GM11168 (cell line): ENCODE results near the gene SSB.
"Not testable (repeated sequence)": the region's sequence is repeated elsewhere in the genome, so short reads cannot be mapped to it uniquely, and the experiment has no call there.

Experiments
- in situ Hi-C: fragments of 300-500 bp; cut with MboI; formaldehyde crosslinking; loops from one replicate; pipeline ENCODE4 v1.12.0; 2022; ENCODE audit warnings: low sequenced_read_pairs; ENCODE audit not compliant: unreplicated experiment

SSB gene

GRCh38 chr2:169827272-169828140, 28.8 kb downstream of the SSB start, which contains the start of gene UBR3:
Gene UBR3 (plus strand): TSS chr2:169827454. CDS start chr2:169827508, 54 bp downstream.
- in situ Hi-C loops: no loop called here

- in situ Hi-C loops: no loop called here
Measured at GRCh38 chr2:169828141-169828811, 29.6 kb downstream of the SSB start.

GRCh38 chr2:169834401-169834800, 35.7 kb downstream of the SSB start:
- in situ Hi-C loops: no loop called here

GRCh38 chr2:169838743-169839489, 40.2 kb downstream of the SSB start:
- in situ Hi-C loops: no loop called here

- in situ Hi-C loops: no loop called here
Measured at GRCh38 chr2:169839954-169840746, 41.5 kb downstream of the SSB start.

GRCh38 chr2:169840747-169841142, 42.1 kb downstream of the SSB start:
- in situ Hi-C loops: no loop called here

- in situ Hi-C loops: not testable (repeated sequence)
Measured at GRCh38 chr2:169841625-169842024, 43.0 kb downstream of the SSB start.

- in situ Hi-C loops: no loop called here
Measured at GRCh38 chr2:169845016-169845415, 46.3 kb downstream of the SSB start.

- in situ Hi-C loops: not testable (repeated sequence)
Measured at GRCh38 chr2:169848959-169849693, 50.5 kb downstream of the SSB start.

- in situ Hi-C loops: no loop called here
Measured at GRCh38 chr2:169849710-169850109, 51.0 kb downstream of the SSB start.

- in situ Hi-C loops: no loop called here
Measured at GRCh38 chr2:169853041-169853668, 54.5 kb downstream of the SSB start.

- in situ Hi-C loops: not testable (repeated sequence)
Measured at GRCh38 chr2:169855281-169856258, 56.9 kb downstream of the SSB start.

GRCh38 chr2:169859423-169859822, 60.8 kb downstream of the SSB start:
- in situ Hi-C loops: no loop called here

- in situ Hi-C loops: no loop called here
Measured at GRCh38 chr2:169860149-169860548, 61.5 kb downstream of the SSB start.
